ENCODE results near the gene IL36B. TPM values are rescaled to one million over a fixed set of nuclear protein-coding genes. Genes with fewer than 3 reads are reported as not detected.
"Not testable (repeated sequence)": the region's sequence is repeated elsewhere in the genome, so short reads cannot be mapped to it uniquely, and the experiment has no call there.

The IL36B gene
- polyA plus RNA-seq, 3 donors: not detected

DNA sequence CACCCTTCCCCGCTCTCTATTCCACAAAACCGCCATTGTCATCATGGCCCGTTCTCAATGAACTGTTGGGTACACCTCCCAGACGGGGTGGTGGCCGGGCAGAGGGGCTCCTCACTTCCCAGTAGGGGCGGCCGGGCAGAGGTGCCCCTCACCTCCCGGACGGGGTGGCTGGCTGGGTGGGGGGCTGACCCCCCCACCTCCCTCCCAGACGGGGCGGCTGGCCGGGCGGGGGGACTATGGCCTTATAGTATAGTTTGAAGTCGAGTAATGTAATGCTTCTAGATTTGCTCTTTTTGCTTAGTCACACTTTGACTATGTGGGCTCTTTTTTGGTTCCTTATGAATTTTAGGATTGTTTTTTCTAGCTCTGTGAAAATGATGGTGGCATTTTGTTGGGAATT, 43.6 kb upstream of the IL36B start:
- H3K36me3 ChIP-seq (replicated peaks in 1 of 2; ENCODE audit: control insufficient read depth in 1 of 2, insufficient read depth in 2 of 2, low read length in 2 of 2); H3K4me3 Mint-ChIP-seq; H3K4me3 ChIP-seq (replicated peaks in 1 of 3; ENCODE audit: low read depth in 2 of 3, low read length in 3 of 3); H3K9ac ChIP-seq (ENCODE audit: insufficient read depth, low read length, poor library complexity, severe bottlenecking); DNase-seq; H3K36me3 Mint-ChIP-seq; H3K27me3 ChIP-seq (ENCODE audit: control insufficient read depth in 2 of 2, insufficient read depth in 2 of 2, low read length in 2 of 2); H2AFZ ChIP-seq (ENCODE audit: insufficient read depth, low read depth, low read length, poor library complexity, severe bottlenecking); intact Hi-C loops (cut with micrococcal nuclease); H3K4me2 ChIP-seq (replicated peaks; ENCODE audit: extremely low read depth, low read length, poor library complexity, severe bottlenecking); H3K27me3 Mint-ChIP-seq (ENCODE audit: low read depth in 3 of 3); H3K27ac ChIP-seq (ENCODE audit: low read depth in 1 of 2, low read length in 2 of 2); H4K20me1 ChIP-seq (ENCODE audit: insufficient read depth, low read length); H3K9me3 ChIP-seq (replicated peaks in 1 of 2; ENCODE audit: control insufficient read depth in 1 of 2, insufficient read depth in 1 of 2, low read length in 2 of 2); H3K27ac Mint-ChIP-seq; H3K79me2 ChIP-seq (ENCODE audit: insufficient read depth, low read length): not testable (repeated sequence)
- WGBS (ENCODE audit: insufficient coverage): 100% methylated on average over 1 of the region's 14 CpGs
- peaks cover 15% of the 10 kb centered on the region for H3K4me1 Mint-ChIP-seq
- H3K9me3 Mint-ChIP-seq: peaks cover 9 to 29% (median 19%) of the 10 kb centered on the region in 7 donors
- peaks cover 0 to 11% of the 10 kb centered on the region in 2 donors for H3K4me1 ChIP-seq (ENCODE audit: control insufficient read depth in 1 of 2, insufficient read depth in 2 of 2, low read length in 2 of 2)

DNA sequence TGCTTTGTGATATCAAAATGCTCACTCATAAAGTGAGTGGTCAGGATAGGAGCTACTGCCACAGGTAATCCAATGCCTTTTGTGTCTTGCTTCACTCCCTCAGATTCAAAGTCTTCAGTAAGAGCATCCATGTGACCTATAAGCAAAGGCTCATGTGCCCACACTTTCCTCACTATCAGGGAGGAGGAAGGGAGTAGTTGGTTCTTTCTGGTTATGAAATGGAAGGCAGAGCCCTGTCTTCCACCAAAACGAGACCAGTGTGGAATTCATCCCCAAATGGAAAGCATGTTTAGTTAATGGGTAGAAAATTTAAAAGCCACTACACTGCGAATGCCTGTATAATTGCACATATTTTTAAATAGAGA, 40.9 kb upstream of the IL36B start:
- no peaks in the 10 kb centered on the region for H4K20me1 ChIP-seq (ENCODE audit: insufficient read depth, low read length)
- peaks cover 0 to 6% of the 10 kb centered on the region in 2 donors for H3K9me3 ChIP-seq (replicated peaks in 1 of 2; ENCODE audit: control insufficient read depth in 1 of 2, insufficient read depth in 1 of 2, low read length in 2 of 2)
- no peak overlapping the region for H2AFZ ChIP-seq (ENCODE audit: insufficient read depth, low read depth, low read length, poor library complexity, severe bottlenecking)
- H3K27ac ChIP-seq (ENCODE audit: low read depth in 1 of 2, low read length in 2 of 2): no peak overlapping the region
- Mint-ChIP-seq H3K4me3 (no peak overlapping the region), H3K4me1 (peaks cover 15% of the 10 kb centered on the region), H3K27ac (no peak overlapping the region), H3K36me3 (no peaks in the 10 kb centered on the region), H3K27me3 (ENCODE audit: low read depth in 3 of 3) (peaks cover 3 to 5% (median 4%) of the 10 kb centered on the region in 3 donors), H3K9me3 (peaks cover 9 to 28% (median 19%) of the 10 kb centered on the region in 7 donors)
- H3K79me2 ChIP-seq (ENCODE audit: insufficient read depth, low read length): no peaks in the 10 kb centered on the region
- no peaks in the 10 kb centered on the region for H3K27me3 ChIP-seq (ENCODE audit: control insufficient read depth in 2 of 2, insufficient read depth in 2 of 2, low read length in 2 of 2)
- H3K9ac ChIP-seq (ENCODE audit: insufficient read depth, low read length, poor library complexity, severe bottlenecking): no peak overlapping the region
- DNase-seq: no peak
- intact Hi-C loops (cut with micrococcal nuclease): no loop called here
- WGBS (ENCODE audit: insufficient coverage): no CpG with 5 or more reads among the region's 2 CpGs
- no peaks in the 10 kb centered on the region for H3K36me3 ChIP-seq (replicated peaks in 1 of 2; ENCODE audit: control insufficient read depth in 1 of 2, insufficient read depth in 2 of 2, low read length in 2 of 2)
- no peak for TF ChIP-seq CTCF (IDR thresholded peaks at IDR 0.05)
- H3K4me2 ChIP-seq (replicated peaks; ENCODE audit: extremely low read depth, low read length, poor library complexity, severe bottlenecking): no peak overlapping the region
- no peak overlapping the region for H3K4me3 ChIP-seq (replicated peaks in 1 of 3; ENCODE audit: low read depth in 2 of 3, low read length in 3 of 3)
- H3K4me1 ChIP-seq (ENCODE audit: control insufficient read depth in 1 of 2, insufficient read depth in 2 of 2, low read length in 2 of 2): peaks cover 11 to 27% of the 10 kb centered on the region in 2 donors

Data from CD14-positive monocyte (primary cell).